A549 (cell line): ENCODE results near the gene ZSWIM7. TPM values are rescaled to one million over a fixed set of nuclear protein-coding genes. Genes with fewer than 3 reads are reported as not detected.

Experiments
- ATAC-seq, 2 experiments: fragments of 200-7000 bp in 1 of 2; fragments of >200 bp in 1 of 2; cut with Nextera tagmentation in 1 of 2; cut with Tn5 transposase in 1 of 2; 3 replicates each; pipeline versions ENCODE4 v1.8.0 to v1.9.1; 2018 to 2020; ENCODE audit warnings: mild to moderate bottlenecking in 1 of 2, moderate library complexity in 1 of 2
- CTCF ChIA-PET: fragments of 300-600 bp; sonication (Branson Sonifier 250); formaldehyde crosslinking; extraction: SDS; loops from one replicate; lab custom pipeline; 2021; ENCODE audit warnings: antibody characterized with exemption, inconsistent platforms; lab: Yijun Ruan, JAX
- POLR2A ChIA-PET: fragments of 350-600 bp; formaldehyde crosslinking; extraction: SDS; loops from one replicate; lab custom pipeline; 2021; ENCODE audit warnings: antibody characterized with exemption, inconsistent platforms; lab: Yijun Ruan, JAX
- DNase-seq, 2 experiments: peaks; one replicate each; pipeline versions ENCODE4 v3.0.0 to v3.0.0-alpha.2; 2011 to 2016; ENCODE audit warnings: low read depth in 1 of 2, low spot score in 1 of 2
- FAIRE-seq: peaks from 2 replicates; lab custom pipeline; 2011; peaks lifted over from hg19 to GRCh38; lab: Jason Lieb, UNC
- H3K27ac ChIP-seq, 2 experiments: fragments of >200 bp; sonication (Bioruptor Twin); formaldehyde crosslinking; 3 replicates each; pipeline ENCODE4 v1.5.1; 2016 to 2017
- H3K4me1 ChIP-seq: fragments of >200 bp; sonication (Bioruptor Twin); formaldehyde crosslinking; 3 replicates; pipeline ENCODE4 v1.6.1; 2016
- H3K4me2 ChIP-seq: fragments of >200 bp; sonication (Bioruptor Twin); formaldehyde crosslinking; 3 replicates; pipeline ENCODE4 v1.6.1; 2016
- H3K4me3 ChIP-seq: fragments of >200 bp; sonication (Bioruptor Twin); formaldehyde crosslinking; 3 replicates; pipeline ENCODE4 v1.5.1; 2016
- H3K9me3 ChIP-seq: fragments of >200 bp; sonication (Bioruptor Twin); formaldehyde crosslinking; 3 replicates; pipeline ENCODE4 v1.6.1; 2016
- ATOH8 ChIP-seq: fragments of 250-450 bp; sonication (Bioruptor Pico); IDR thresholded peaks from 2 replicates; pipeline ENCODE4 v1.5.0; 2020; ENCODE audit warnings: low read depth, mild to moderate bottlenecking, moderate library complexity
- BHLHE40 ChIP-seq: IDR thresholded peaks from 2 replicates; pipeline ENCODE4 v1.6.1; 2012; ENCODE audit warnings: low read depth, low read length, inconsistent platforms
- CBX8 ChIP-seq: fragments of 200-600 bp; sonication (generic); IDR thresholded peaks from 2 replicates; pipeline ENCODE4 v1.6.1; 2016
- CEBPB ChIP-seq, 2 experiments: fragments of >200 bp in 1 of 2; sonication (Bioruptor Twin) in 1 of 2; formaldehyde crosslinking in 1 of 2; IDR thresholded peaks; 2 replicates each; pipeline ENCODE4 v1.6.1; 2012 to 2016
- CHD2 ChIP-seq: fragments of 150-350 bp; IDR thresholded peaks from 2 replicates; pipeline ENCODE4 v1.6.1; 2014; ENCODE audit warnings: low read length; ENCODE audit not compliant: partially characterized antibody
- ELK1 ChIP-seq: fragments of 150-350 bp; IDR thresholded peaks from 2 replicates; pipeline ENCODE4 v1.6.1; 2014; ENCODE audit warnings: low read depth, mild to moderate bottlenecking, low read length
- FOSB ChIP-seq: fragments of 250-450 bp; sonication (Bioruptor Pico); IDR thresholded peaks from 2 replicates; pipeline ENCODE4 v1.5.0; 2020; ENCODE audit warnings: mild to moderate bottlenecking, moderate library complexity
- FOSL2 ChIP-seq, 2 experiments: fragments of 450-650 bp in 1 of 2; fragments of >200 bp in 1 of 2; sonication (Bioruptor Twin) in 1 of 2; formaldehyde crosslinking; IDR thresholded peaks; 2 replicates each; pipeline versions ENCODE4 v1.5.0 to v1.6.1; 2016 to 2020; ENCODE audit warnings: mild to moderate bottlenecking in 1 of 2, moderate library complexity in 1 of 2
- FOXS1 ChIP-seq: fragments of 250-450 bp; sonication (Bioruptor Pico); IDR thresholded peaks from 2 replicates; pipeline ENCODE4 v1.5.0; 2020; ENCODE audit warnings: mild to moderate bottlenecking, moderate library complexity
- GATA3 ChIP-seq: IDR thresholded peaks from 2 replicates; pipeline ENCODE4 v1.6.1; 2012; ENCODE audit warnings: borderline replicate concordance
- HEYL ChIP-seq: fragments of 250-450 bp; sonication (Bioruptor Pico); IDR thresholded peaks from 2 replicates; pipeline ENCODE4 v1.8.0; 2021; ENCODE audit warnings: mild to moderate bottlenecking, moderate library complexity
- HMGXB4 ChIP-seq: fragments of 250-450 bp; sonication (Bioruptor Pico); IDR thresholded peaks from 2 replicates; pipeline ENCODE4 v1.5.0; 2021; ENCODE audit warnings: mild to moderate bottlenecking, moderate library complexity, borderline replicate concordance
- HOXA7 ChIP-seq: fragments of 250-450 bp; sonication (Bioruptor Pico); IDR thresholded peaks from 2 replicates; pipeline ENCODE4 v1.5.0; 2020; ENCODE audit warnings: mild to moderate bottlenecking, moderate library complexity
- HOXB5 ChIP-seq: fragments of 250-450 bp; sonication (Bioruptor Pico); IDR thresholded peaks from 2 replicates; pipeline ENCODE4 v1.5.0; 2020; ENCODE audit warnings: mild to moderate bottlenecking, moderate library complexity
- JUNB ChIP-seq: fragments of >200 bp; sonication (Bioruptor Twin); formaldehyde crosslinking; IDR thresholded peaks from 2 replicates; pipeline ENCODE4 v1.6.1; 2016
- KDM5A ChIP-seq: fragments of 200-600 bp; sonication (generic); IDR thresholded peaks from 2 replicates; pipeline ENCODE4 v1.6.1; 2016; ENCODE audit warnings: antibody characterized with exemption, mild to moderate bottlenecking
- NFE2L2 ChIP-seq: fragments of 150-350 bp; conservative IDR thresholded peaks from 2 replicates; pipeline ENCODE4 v1.6.1; 2014; ENCODE audit warnings: low read length
- NPAS2 ChIP-seq: fragments of 250-450 bp; sonication (Bioruptor Pico); IDR thresholded peaks from 2 replicates; pipeline ENCODE4 v1.8.0; 2022; ENCODE audit warnings: mild to moderate bottlenecking, moderate library complexity, borderline replicate concordance
- PBX3 ChIP-seq: IDR thresholded peaks from 2 replicates; pipeline ENCODE4 v1.6.1; 2012
- PHF8 ChIP-seq: fragments of 200-600 bp; sonication (generic); IDR thresholded peaks from 2 replicates; pipeline ENCODE4 v1.6.1; 2016; ENCODE audit warnings: low read depth, mild to moderate bottlenecking, antibody characterized with exemption, moderate library complexity, borderline replicate concordance
- RAD21 ChIP-seq, 2 experiments: fragments of >200 bp in 1 of 2; sonication (Bioruptor Twin) in 1 of 2; formaldehyde crosslinking in 1 of 2; IDR thresholded peaks in 1 of 2; conservative IDR thresholded peaks in 1 of 2; 2 replicates in 1 of 2; 3 replicates in 1 of 2; pipeline ENCODE4 v1.6.1; 2012 to 2018; ENCODE audit warnings: inconsistent platforms in 1 of 2
- RARB ChIP-seq: fragments of 250-450 bp; sonication (Bioruptor Pico); IDR thresholded peaks from 2 replicates; pipeline ENCODE4 v1.8.0; 2021; ENCODE audit warnings: mild to moderate bottlenecking, moderate library complexity
- RCOR1 ChIP-seq: fragments of 150-350 bp; IDR thresholded peaks from 2 replicates; pipeline ENCODE4 v1.6.1; 2014; ENCODE audit warnings: antibody characterized with exemption, low read length, low read depth
- RFX5 ChIP-seq: fragments of 450-650 bp; IDR thresholded peaks from 2 replicates; pipeline ENCODE4 v1.7.1; 2014; ENCODE audit warnings: antibody characterized with exemption, mild to moderate bottlenecking, moderate library complexity
- RNF2 ChIP-seq: fragments of 200-600 bp; sonication (generic); IDR thresholded peaks from 2 replicates; pipeline ENCODE4 v1.6.1; 2016; ENCODE audit warnings: low read depth, mild to moderate bottlenecking, antibody characterized with exemption, moderate library complexity, borderline replicate concordance
- SMC3 ChIP-seq: fragments of >200 bp; sonication (Bioruptor Twin); formaldehyde crosslinking; IDR thresholded peaks from 3 replicates; pipeline ENCODE4 v1.6.1; 2018; ENCODE audit warnings: inconsistent platforms
- TP53 ChIP-seq: fragments of 250-450 bp; sonication (Bioruptor Pico); IDR thresholded peaks from 2 replicates; pipeline ENCODE4 v1.5.0; 2021; ENCODE audit warnings: mild to moderate bottlenecking, moderate library complexity
- ZSCAN20 ChIP-seq: fragments of 250-450 bp; sonication (Bioruptor Pico); IDR thresholded peaks from 2 replicates; pipeline ENCODE4 v1.8.0; 2022; ENCODE audit warnings: mild to moderate bottlenecking, moderate library complexity
- WGBS: methylation state at CpG from one replicate; pipeline ENCODE4 v1.1.6; 2017; ENCODE audit errors: missing lambda C conversion rate; 5-methylcytosine and 5-hydroxymethylcytosine counted together
- polyA plus RNA-seq, 4 experiments: library from polyadenylated mRNA; depleted of rRNA in 3 of 4; stranded (reverse); fragments of >200 nt; fragmentation: RNase III in 1 of 4; extraction: RNeasy Plus Mini Kit Qiagen cat#74134 plus additional on column Dnase treatment in 1 of 4; gene quantifications; 2 replicates in 3 of 4; 3 replicates in 1 of 4; pipeline ENCODE4 v1.2.3, GENCODE V29; 2011 to 2017

Gene ZSWIM7
- polyA plus RNA-seq, 2 of the 4 experiments (the other 2 are of a cell fraction) = 60.0 to 65.5 TPM

- ChIA-PET POLR2A (interaction anchor here (0.6 to 2.0 kb wide), 3 partner anchors 14 to 55 kb away, joined by 3 to 24 read pairs (median 6); partner anchors contain the start of genes TTC19 and ZSWIM7), CTCF (interaction anchor here (0.5 to 7.2 kb wide), 37 partner anchors 10 to 687 kb away, joined by 3 to 105 read pairs (median 5); partner anchors contain the start of genes TTC19 and ZSWIM7)
- FAIRE-seq = no peak
- no peak for DNase-seq
- H3K27ac ChIP-seq = peak overlapping the region; percentile 90 to 95
- H3K4me1 ChIP-seq = peaks cover 27% of the 10 kb centered on the region
- peak overlapping the region; percentile 98 for H3K4me2 ChIP-seq
- ATAC-seq = peak in 1 of 2 experiments; percentile 8; a peak in 3 of 6 replicates
- TF ChIP-seq FOSB (CRISPR knock-in tag) (no peak), PHF8 (0 out of 2 replicates have a peak, but pooled peaks have one; percentile 10)
- WGBS = 61% methylated on average over 49 of the region's 64 CpGs
- peak overlapping the region; percentile 78 for H3K4me3 ChIP-seq
- H3K9me3 ChIP-seq = peaks cover 15% of the 10 kb centered on the region; the same call in 2 of the 3 replicates
These were observed 53.8 kb downstream of the ZSWIM7 start for GRCh38 chr17:15945527-15946191.

GRCh38 chr17:15944759-15945526 is 54.6 kb downstream of the ZSWIM7 start, which contains the start of gene ADORA2B:
ADORA2B (plus strand) TSS chr17:15945130; CDS start chr17:15945249, 119 bp downstream.
- Histone ChIP-seq H3K4me2 (peak within 1 kb of the TSS; percentile 98), H3K27ac (peak within 1 kb of the TSS; percentile 90 to 95), H3K4me1 (peaks cover 27% of the 10 kb centered on the region), H3K4me3 (peak within 1 kb of the TSS; percentile 78), H3K9me3 (peaks cover 15% of the 10 kb centered on the region; the same call in 2 of the 3 replicates)
- WGBS = 2% methylated on average over 52 of the region's 88 CpGs
- ChIA-PET POLR2A (interaction anchor here (0.6 to 2.0 kb wide), 4 partner anchors 15 to 56 kb away, joined by 3 to 24 read pairs (median 4); partner anchors contain the start of genes TTC19 and ZSWIM7), CTCF (interaction anchor here (0.5 to 7.2 kb wide), 45 partner anchors 9 to 687 kb away, joined by 3 to 105 read pairs (median 4); partner anchors contain the start of genes TTC19 and ZSWIM7)
- no peak for FAIRE-seq
- ATAC-seq = peak; percentile 85 to 88
- DNase-seq = peak; percentile 75 to 91
- TF ChIP-seq FOXS1 (CRISPR knock-in tag) (no peak), RFX5 (no peak), HOXA7 (CRISPR knock-in tag) (no peak), CEBPB (IDR thresholded peaks at IDR 0.05) (no peak), RAD21 (conservative IDR thresholded peaks at IDR 0.05 in 1 of 2, IDR thresholded peaks at IDR 0.05 in 1 of 2) (peak; percentile 72 to 93), HEYL (CRISPR knock-in tag) (no peak), HMGXB4 (CRISPR knock-in tag) (no peak), RNF2 (no peak), ELK1 (no peak), CBX8 (no peak), CHD2 (no peak), ATOH8 (0 out of 2 replicates have a peak, but pooled peaks have one; percentile 66), BHLHE40 (no peak), GATA3 (no peak), SMC3 (peak; percentile 86), FOSB (CRISPR knock-in tag) (no peak), PBX3 (peak; percentile 86), NFE2L2 (no peak), ZSCAN20 (CRISPR knock-in tag) (no peak), KDM5A (peak; percentile 63), JUNB (no peak), HOXB5 (CRISPR knock-in tag) (peak; percentile 57; the same call in 1 of the 2 replicates), FOSL2 (IDR thresholded peaks at IDR 0.05) (no peak), FOSL2 (CRISPR knock-in tag; IDR thresholded peaks at IDR 0.05) (0 out of 2 replicates have a peak, but pooled peaks have one; percentile 26), RCOR1 (no peak), TP53 (CRISPR knock-in tag) (no peak), NPAS2 (CRISPR knock-in tag) (peak; percentile 47; the same call in 1 of the 2 replicates), RARB (CRISPR knock-in tag) (no peak)
